Right lobe of liver (tissue), 4 donors: ENCODE results near the gene DGKZ.

Experiments used
- CTCF ChIP-seq, 4 donors: fragments of 200-600 bp in 3 of 4; fragments of 450-650 bp in 1 of 4; IDR thresholded peaks; one replicate each; pipeline versions ENCODE4 v1.5.1 to v1.8.0; 2016 to 2022; ENCODE audit warnings: antibody characterized with exemption in 4 of 4, mild to moderate bottlenecking in 2 of 4
- POLR2A ChIP-seq: fragments of 450-650 bp; IDR thresholded peaks from one replicate; pipeline ENCODE4 v1.6.1; 2017; ENCODE audit warnings: antibody characterized with exemption, mild to moderate bottlenecking
- donor health status: DM: no; HTN: no; CAD: no.
- donor health status: DM: no; HTN: no; CAD: no.
- donor health status: DM: no; HTN: yes; CAD: no.

GRCh38 chr11:46322759-46323158 lies 24.5 kb upstream of the DGKZ start:
- TF ChIP-seq POLR2A (no peak), CTCF (IDR thresholded peaks at IDR 0.05) (no peak)
